NK-92 (cell line): ENCODE data around the gene ANKRD42.
"Not testable (repeated sequence)": the region's sequence is repeated elsewhere in the genome, so short reads cannot be mapped to it uniquely, and the experiment has no call there.

Experiments used
- DNase-seq: peaks from one replicate; lab custom pipeline; 2025; ENCODE audit not compliant: unreplicated experiment; lab: John Stamatoyannopoulos, UW

ANKRD42 gene

GRCh38 chr11:83172551-83172950, 21.0 kb upstream of the ANKRD42 start:
- no peak for DNase-seq

- no peak for DNase-seq
These were observed 19.5 kb upstream of the ANKRD42 start for GRCh38 chr11:83174008-83174407.

- no peak for DNase-seq
These were observed 17.7 kb upstream of the ANKRD42 start for GRCh38 chr11:83175815-83176214.

DNA sequence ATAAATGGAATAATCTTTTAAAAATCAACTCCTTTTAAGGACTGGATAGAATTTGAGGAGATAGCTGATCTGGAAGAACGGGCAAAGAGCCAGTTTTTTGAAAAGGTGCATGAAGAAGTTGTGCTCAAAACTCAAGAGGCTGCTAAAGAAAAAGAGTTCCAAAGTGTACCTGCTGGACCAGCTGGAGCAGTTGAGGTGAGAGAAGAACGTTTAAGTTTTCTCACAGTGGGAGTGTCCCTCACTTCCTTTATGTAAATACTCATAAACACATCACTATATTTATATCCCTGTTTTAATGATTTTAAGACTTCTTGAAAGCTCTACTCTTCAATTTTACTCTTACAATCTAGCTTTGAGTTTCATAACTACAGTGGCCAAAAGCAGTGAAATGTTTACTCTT, 11.7 kb upstream of the ANKRD42 start:
- DNase-seq, result no peak

DNA sequence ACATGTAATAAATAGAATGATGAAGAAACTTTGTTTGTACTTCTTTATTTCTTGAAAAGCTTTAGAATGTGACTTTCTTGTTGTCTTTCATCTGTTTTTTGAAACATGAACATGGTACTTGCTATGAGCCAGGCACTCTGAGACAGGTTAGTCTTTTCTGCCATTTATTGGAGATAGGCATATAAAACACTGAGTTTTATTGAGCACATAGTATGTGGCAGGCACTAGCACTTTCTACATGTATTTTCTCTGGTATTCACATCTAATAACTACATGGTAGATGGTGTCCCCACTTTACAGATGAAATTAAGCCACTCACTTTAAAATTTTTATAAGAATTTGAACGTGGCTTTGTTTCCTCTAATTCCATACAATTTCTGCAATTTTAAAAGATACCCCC, 7.7 kb upstream of the ANKRD42 start:
- DNase-seq, result no peak

DNA sequence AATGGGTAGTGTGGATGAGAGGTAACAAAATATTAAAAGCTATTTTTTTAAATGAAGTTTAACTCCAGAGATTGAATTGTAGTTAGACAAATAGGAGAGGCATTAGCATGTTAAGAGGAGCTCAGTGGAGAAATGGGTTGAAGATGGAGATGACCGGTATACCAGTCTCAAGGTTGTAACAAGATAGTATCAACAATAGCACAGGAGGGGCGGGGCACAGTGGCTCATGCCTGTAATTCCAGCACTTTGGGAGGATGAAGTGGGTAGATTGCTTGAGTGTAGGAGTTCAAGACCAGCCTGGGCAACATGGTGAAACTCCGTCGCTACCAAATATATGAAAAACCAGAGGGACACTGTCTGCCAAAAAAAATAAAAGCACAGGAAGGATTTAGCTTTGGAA, 6.0 kb upstream of the ANKRD42 start:
- DNase-seq, result no peak

DNA sequence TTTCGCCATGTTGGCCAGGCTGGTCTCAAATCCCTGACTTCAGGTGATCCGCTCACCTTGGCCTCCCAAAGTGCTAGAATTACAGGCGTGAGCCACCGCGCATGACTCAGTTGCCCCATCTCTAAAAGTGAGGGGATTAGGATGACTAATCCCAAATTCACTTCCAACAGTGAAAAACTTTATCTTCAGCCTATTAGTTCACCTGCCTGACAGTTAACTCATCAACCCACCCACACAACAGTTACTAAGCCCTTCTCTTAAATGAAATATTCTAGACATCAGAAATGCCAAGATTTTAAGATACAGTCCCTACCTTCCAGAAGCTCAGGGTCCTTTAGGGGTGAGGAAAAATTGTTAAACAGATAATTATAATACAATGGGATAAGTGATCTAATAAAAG, 2.0 kb upstream of the ANKRD42 start:
- DNase-seq, result no peak

DNA sequence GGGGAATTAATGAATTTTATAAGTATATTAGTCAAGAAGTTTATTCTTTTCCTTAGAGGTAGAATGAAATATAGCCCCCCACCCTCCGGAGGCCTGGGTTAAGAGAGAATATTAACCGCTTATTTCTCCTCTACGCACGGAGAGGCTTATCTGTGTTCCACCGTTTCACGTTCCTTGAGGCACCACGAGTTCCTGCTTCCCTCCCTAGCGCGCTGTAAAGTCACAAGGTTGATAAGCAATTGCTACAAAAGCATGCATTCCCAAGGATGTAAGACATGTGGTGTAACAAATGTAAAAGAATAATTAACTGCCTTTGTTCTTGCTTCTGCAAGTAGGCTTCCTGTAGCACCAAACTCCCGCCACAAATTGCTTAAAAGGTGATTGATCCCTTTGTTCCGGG, 1.5 kb upstream of the ANKRD42 start:
- no peak for DNase-seq

DNA sequence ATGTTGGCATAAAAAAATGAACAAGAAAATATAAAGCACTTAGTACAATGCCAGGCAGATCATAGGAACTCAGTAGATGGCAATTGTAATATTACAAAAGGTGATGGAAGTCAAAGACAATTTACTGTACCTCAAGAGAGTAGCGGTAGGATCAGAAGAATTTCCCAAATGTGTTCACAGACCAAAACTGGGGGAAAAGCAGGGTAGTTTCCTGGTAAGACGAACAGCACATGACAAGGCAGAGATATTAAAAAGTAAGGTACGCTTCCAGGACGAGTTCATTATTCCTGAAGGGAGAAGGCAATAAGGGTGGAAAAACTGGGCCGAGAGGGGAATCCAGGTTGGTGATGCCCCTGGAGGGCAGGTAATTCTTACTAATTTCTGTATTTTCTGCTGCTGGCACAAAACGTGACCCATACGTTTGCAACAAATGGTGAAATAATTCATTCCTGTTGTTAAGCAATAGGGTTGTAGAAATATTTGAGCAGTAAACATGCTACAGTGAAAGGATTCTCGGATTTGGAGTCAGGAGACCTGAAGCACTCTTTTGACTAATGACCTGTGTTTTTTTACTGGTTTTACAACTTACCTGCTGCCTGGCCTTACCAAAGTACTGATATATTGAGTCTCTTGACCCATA, 786 bp upstream of the ANKRD42 start:
- DNase-seq, result no peak

DNA sequence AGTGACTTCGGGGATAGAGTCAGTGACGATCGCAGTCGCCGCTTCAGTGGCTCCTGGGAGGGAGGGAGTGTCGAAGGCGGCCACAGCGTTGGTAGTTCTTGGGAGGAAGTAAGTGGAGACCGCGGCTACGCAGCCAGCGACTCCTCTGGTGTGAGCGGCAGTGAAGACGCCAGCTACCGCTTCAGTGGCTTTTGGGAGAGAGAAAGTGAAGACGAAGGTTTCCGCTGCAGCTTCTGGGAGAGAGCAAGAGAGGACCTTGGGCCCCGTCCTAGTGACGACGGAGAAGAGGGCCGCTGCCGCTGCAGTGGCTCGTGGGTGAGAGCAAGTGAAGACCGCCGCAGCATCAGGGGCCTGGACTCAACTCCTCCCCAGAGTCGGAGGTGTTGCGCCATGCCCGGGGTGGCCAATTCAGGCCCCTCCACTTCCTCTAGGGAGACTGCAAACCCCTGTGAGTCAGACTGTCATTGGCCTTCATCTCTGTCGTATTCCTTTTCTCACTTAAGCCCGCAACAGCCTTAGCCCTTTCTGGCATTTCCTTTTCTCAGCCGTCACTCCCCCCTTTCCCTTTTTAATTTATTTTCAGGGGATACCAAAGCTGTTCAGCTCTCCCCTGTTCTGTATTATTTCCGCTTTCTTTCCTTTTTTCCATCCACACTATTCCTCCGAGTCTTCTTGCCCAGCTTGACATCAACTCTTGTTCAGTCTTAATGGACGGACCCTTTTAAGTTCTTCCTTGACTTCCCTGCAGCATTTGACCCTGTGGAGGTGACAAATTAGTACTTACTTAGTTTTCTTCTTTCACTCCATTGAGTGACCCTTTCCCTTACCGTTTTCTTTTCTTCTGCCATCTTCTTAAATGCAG, 1.0 kb downstream of the ANKRD42 start:
- DNase-seq, result no peak

GRCh38 chr11:83195143-83195466, 1.6 kb downstream of the ANKRD42 start:
- DNase-seq, result no peak

GRCh38 chr11:83195649-83196048, 2.1 kb downstream of the ANKRD42 start:
- no peak for DNase-seq

GRCh38 chr11:83200035-83200434, 6.5 kb downstream of the ANKRD42 start:
- DNase-seq, result no peak

GRCh38 chr11:83205608-83206185, 12.2 kb downstream of the ANKRD42 start:
- DNase-seq, result no peak

GRCh38 chr11:83206221-83206620, 12.7 kb downstream of the ANKRD42 start:
- no peak for DNase-seq

- DNase-seq, result not testable (repeated sequence)
These were observed 13.4 kb downstream of the ANKRD42 start for GRCh38 chr11:83206771-83207382.

- no peak for DNase-seq
These were observed 25.6 kb downstream of the ANKRD42 start for GRCh38 chr11:83219095-83219494.

DNA sequence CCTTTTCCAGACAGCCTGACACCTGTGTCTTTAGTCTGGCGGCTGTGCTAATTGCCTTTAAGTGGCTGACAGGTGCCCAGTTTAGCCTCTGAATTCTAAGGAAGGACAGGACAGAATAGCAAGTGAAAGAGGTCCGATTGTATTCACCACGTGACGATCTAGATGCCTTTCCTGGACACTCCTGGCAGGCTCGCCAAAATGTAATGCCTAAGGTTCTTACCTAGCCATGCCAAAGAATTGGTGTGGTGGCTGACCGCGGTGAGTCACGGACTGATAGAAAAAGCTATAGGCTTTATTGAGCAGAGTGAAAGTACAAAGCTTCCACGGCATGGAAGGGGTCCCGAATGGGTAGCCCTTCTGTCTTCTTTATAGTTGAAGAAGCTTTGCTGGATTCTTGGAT, 26.7 kb downstream of the ANKRD42 start:
- DNase-seq, result no peak

DNA sequence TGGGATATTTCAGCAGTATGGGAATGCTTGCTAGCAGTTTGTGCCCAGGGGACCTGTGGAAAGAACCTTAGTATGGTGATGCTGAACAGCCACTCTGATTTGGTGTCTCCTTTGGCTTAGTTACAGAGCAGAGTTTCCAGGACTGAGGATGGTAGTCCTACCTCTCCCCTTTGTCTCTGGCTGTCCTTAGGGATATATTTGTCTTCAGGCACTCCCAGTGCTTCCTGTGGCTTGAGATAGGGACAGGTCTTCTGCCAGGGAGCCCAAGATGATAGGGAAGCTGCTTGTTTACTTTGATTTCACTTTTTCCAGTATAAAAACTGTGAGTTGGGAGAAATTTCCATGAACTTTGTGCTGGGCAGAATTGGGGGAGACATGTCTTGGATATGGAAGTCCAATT, 28.2 kb downstream of the ANKRD42 start:
- DNase-seq, result no peak

DNA sequence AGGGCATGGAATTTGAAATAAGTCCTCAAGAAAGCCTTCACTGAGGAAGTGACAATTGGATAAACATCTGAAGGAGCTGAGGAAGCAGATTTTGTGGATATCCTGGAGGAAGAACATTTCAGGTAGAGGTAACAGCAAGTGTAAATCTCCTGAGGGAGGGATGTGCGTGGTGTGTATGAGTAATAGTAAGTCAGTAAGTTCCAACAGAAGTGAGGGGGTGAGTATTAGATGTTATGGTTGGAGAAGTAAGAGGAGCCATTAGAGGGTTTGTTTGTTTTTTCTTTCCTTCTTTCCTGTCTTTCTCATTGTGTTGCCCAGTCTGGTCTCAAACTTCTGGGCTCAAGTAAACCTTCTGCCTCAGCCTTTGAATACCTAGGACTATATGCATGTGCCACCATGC, 29.0 kb downstream of the ANKRD42 start:
- no peak for DNase-seq

DNA sequence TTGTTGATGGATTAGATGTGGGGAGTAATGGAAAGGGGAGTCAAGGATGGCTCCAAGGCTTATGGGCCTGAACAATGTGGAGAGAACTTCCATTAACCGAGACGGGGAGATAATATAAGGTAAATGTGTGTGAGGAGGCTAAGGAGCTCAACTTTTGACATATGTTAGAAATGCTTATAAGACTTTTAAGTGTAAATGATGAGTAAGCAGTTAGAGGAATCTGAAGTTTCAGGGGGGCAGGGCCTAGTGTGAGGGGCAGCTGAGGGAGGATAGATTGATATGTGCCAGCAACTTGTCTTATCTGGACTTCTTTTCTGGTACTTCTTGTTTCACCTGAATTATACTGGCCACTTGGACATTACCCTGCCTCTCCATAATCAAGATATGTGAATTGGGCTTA, 29.9 kb downstream of the ANKRD42 start:
- DNase-seq, result no peak

GRCh38 chr11:83235825-83236224, 42.3 kb downstream of the ANKRD42 start:
- DNase-seq, result no peak
